ENCODE measurements around the gene C11orf16. TPM values are rescaled to one million over a fixed set of nuclear protein-coding genes. Genes with fewer than 3 reads are reported as not detected.
"Not testable (repeated sequence)": the region's sequence is repeated elsewhere in the genome, so short reads cannot be mapped to it uniquely, and the experiment has no call there.

C11orf16 gene
- total RNA-seq, 2 experiments from 2014 or later = not detected

- ChIA-PET POLR2A (interaction anchor here (0.7 to 1.9 kb wide), 8 partner anchors 10 to 501 kb away, joined by 3 to 18 read pairs (median 3); partner anchors contain the start of genes RPL27A, TRIM66 and ZNF143), CTCF (interaction anchor here (0.6 to 5.1 kb wide), 34 partner anchors 8 to 791 kb away, joined by 3 to 119 read pairs (median 4); partner anchors contain the start of genes AKIP1, ASCL3, RPL27A and TRIM66)
- H3K4me3 Mint-ChIP-seq = no peak overlapping the region
- no peaks in the 10 kb centered on the region for H3K27me3 Mint-ChIP-seq
- peaks cover 30% of the 10 kb centered on the region for H3K36me3 Mint-ChIP-seq (ENCODE audit: low read depth)
- H3K9me3 Mint-ChIP-seq = no peaks in the 10 kb centered on the region
- peak; percentile 39 for DNase-seq
- peaks cover 48% of the 10 kb centered on the region for H3K4me1 Mint-ChIP-seq
- H3K27ac Mint-ChIP-seq = peak overlapping the region; percentile 13
These were observed 26.9 kb upstream of the C11orf16 start for GRCh38 chr11:8959546-8960166.

- peak overlapping the region; percentile 38 for H3K27ac Mint-ChIP-seq
- CTCF ChIA-PET = interaction anchor here (1.2 to 5.1 kb wide), 2 partner anchors 43 to 181 kb away, joined by 4 to 119 read pairs; partner anchors contain the start of gene AKIP1
These were observed 24.1 kb upstream of the C11orf16 start for GRCh38 chr11:8956860-8957259.

GRCh38 chr11:8948886-8949285, 16.1 kb upstream of the C11orf16 start:
- peaks cover 50% of the 10 kb centered on the region for H3K36me3 Mint-ChIP-seq (ENCODE audit: low read depth)

More at GRCh38 chr11:8956860-8957259, 24.1 kb upstream of the C11orf16 start:
- Mint-ChIP-seq H3K27me3 (no peaks in the 10 kb centered on the region), H3K4me3 (no peak overlapping the region), H3K9me3 (no peaks in the 10 kb centered on the region), H3K4me1 (peaks cover 35% of the 10 kb centered on the region), H3K36me3 (ENCODE audit: low read depth) (peaks cover 45% of the 10 kb centered on the region)
- DNase-seq = no peak
- POLR2A ChIA-PET = interaction anchor here (1.2 kb wide), 1 partner anchor 358 kb away, joined by 3 read pairs; no protein-coding TSS in a partner anchor

GRCh38 chr11:8947230-8947943, 14.6 kb upstream of the C11orf16 start:
- Mint-ChIP-seq H3K4me1 (peaks cover 7% of the 10 kb centered on the region), H3K36me3 (ENCODE audit: low read depth) (peaks cover 35% of the 10 kb centered on the region), H3K27me3 (peaks cover 10% of the 10 kb centered on the region), H3K27ac (no peak overlapping the region), H3K9me3 (no peaks in the 10 kb centered on the region), H3K4me3 (no peak overlapping the region)
- CTCF ChIA-PET = interaction anchor here (0.9 to 1.0 kb wide), 2 partner anchors 17 to 190 kb away, joined by 3 read pairs; partner anchors contain the start of gene TMEM9B
- POLR2A ChIA-PET = no interaction called here
- no peak for DNase-seq

More at GRCh38 chr11:8948886-8949285, 16.1 kb upstream of the C11orf16 start:
- ChIA-PET CTCF (interaction anchor here (0.8 to 2.0 kb wide), 4 partner anchors 11 to 423 kb away, joined by 3 to 14 read pairs (median 6); partner anchors contain the start of gene TMEM9B), POLR2A (interaction anchor here (1.1 kb wide), 1 partner anchor 10 kb away, joined by 3 read pairs; no protein-coding TSS in a partner anchor)
- DNase-seq = no peak
- Mint-ChIP-seq H3K4me1 (peaks cover 7% of the 10 kb centered on the region), H3K4me3 (no peak overlapping the region), H3K27ac (no peak overlapping the region), H3K27me3 (peaks cover 3% of the 10 kb centered on the region), H3K9me3 (no peaks in the 10 kb centered on the region)

GRCh38 chr11:8942518-8943066, 9.8 kb upstream of the C11orf16 start, which contains the start of gene ASCL3:
TSS of gene ASCL3 (minus strand) at chr11:8943016. CDS start at chr11:8938161, 4,855 bp downstream.
- H3K9me3 Mint-ChIP-seq = no peaks in the 10 kb centered on the region
- DNase-seq = no peak
- peaks cover 21% of the 10 kb centered on the region for H3K27me3 Mint-ChIP-seq
- peaks cover 7% of the 10 kb centered on the region for H3K36me3 Mint-ChIP-seq (ENCODE audit: low read depth)
- H3K4me3 Mint-ChIP-seq = no peak within 1 kb of the TSS
- ChIA-PET POLR2A (no interaction called here), CTCF (interaction anchor here (2.0 kb wide), 1 partner anchor 17 kb away, joined by 8 read pairs; no protein-coding TSS in a partner anchor)
- H3K27ac Mint-ChIP-seq = no peak within 1 kb of the TSS
- peaks cover 5% of the 10 kb centered on the region for H3K4me1 Mint-ChIP-seq

GRCh38 chr11:8941341-8942103, 8.8 kb upstream of the C11orf16 start:
- Mint-ChIP-seq H3K36me3 (ENCODE audit: low read depth) (no peaks in the 10 kb centered on the region), H3K27me3 (peaks cover 21% of the 10 kb centered on the region), H3K27ac (no peak overlapping the region), H3K9me3 (no peaks in the 10 kb centered on the region), H3K4me3 (no peak overlapping the region), H3K4me1 (no peaks in the 10 kb centered on the region)
- POLR2A ChIA-PET = no interaction called here
- DNase-seq = no peak
- CTCF ChIA-PET = interaction anchor here (2.0 kb wide), 1 partner anchor 18 kb away, joined by 8 read pairs; no protein-coding TSS in a partner anchor

GRCh38 chr11:8937659-8938058, 4.9 kb upstream of the C11orf16 start:
- Mint-ChIP-seq H3K27me3 (peaks cover 12% of the 10 kb centered on the region), H3K36me3 (ENCODE audit: low read depth) (no peaks in the 10 kb centered on the region), H3K27ac (no peak overlapping the region), H3K4me1 (no peaks in the 10 kb centered on the region), H3K4me3 (no peak overlapping the region), H3K9me3 (no peaks in the 10 kb centered on the region)
- CTCF ChIA-PET = interaction anchor here (0.8 to 1.0 kb wide), 2 partner anchors 22 to 23 kb away, joined by 3 read pairs; no protein-coding TSS in a partner anchor
- POLR2A ChIA-PET = no interaction called here
- DNase-seq = no peak

GRCh38 chr11:8937159-8937558, 4.4 kb upstream of the C11orf16 start:
- Mint-ChIP-seq H3K4me3 (no peak overlapping the region), H3K36me3 (ENCODE audit: low read depth) (no peaks in the 10 kb centered on the region)
- POLR2A ChIA-PET = no interaction called here

GRCh38 chr11:8935789-8936188, 3.0 kb upstream of the C11orf16 start:
- CTCF ChIA-PET; H3K9me3 Mint-ChIP-seq; H3K27ac Mint-ChIP-seq; H3K36me3 Mint-ChIP-seq (ENCODE audit: low read depth); H3K4me3 Mint-ChIP-seq; H3K27me3 Mint-ChIP-seq; H3K4me1 Mint-ChIP-seq; DNase-seq: not testable (repeated sequence)
- POLR2A ChIA-PET = interaction anchor here (0.6 kb wide), 1 partner anchor 23 kb away, joined by 4 read pairs; no protein-coding TSS in a partner anchor

More at GRCh38 chr11:8937159-8937558, 4.4 kb upstream of the C11orf16 start:
- no peak for DNase-seq
- CTCF ChIA-PET = interaction anchor here (0.8 to 1.0 kb wide), 2 partner anchors 23 kb away, joined by 3 read pairs; no protein-coding TSS in a partner anchor
- Mint-ChIP-seq H3K9me3 (no peaks in the 10 kb centered on the region), H3K27me3 (peaks cover 8% of the 10 kb centered on the region), H3K27ac (no peak overlapping the region), H3K4me1 (no peaks in the 10 kb centered on the region)

- ChIA-PET POLR2A (no interaction called here), CTCF (no interaction called here)
- no peaks in the 10 kb centered on the region for H3K9me3 Mint-ChIP-seq
- no peaks in the 10 kb centered on the region for H3K36me3 Mint-ChIP-seq (ENCODE audit: low read depth)
- no peaks in the 10 kb centered on the region for H3K4me1 Mint-ChIP-seq
- H3K27me3 Mint-ChIP-seq = no peaks in the 10 kb centered on the region
- H3K27ac Mint-ChIP-seq = no peak overlapping the region
- H3K4me3 Mint-ChIP-seq = no peak overlapping the region
- DNase-seq = no peak
These were observed 2.2 kb upstream of the C11orf16 start for GRCh38 chr11:8934742-8935488.

- ChIA-PET POLR2A (no interaction called here), CTCF (interaction anchor here (0.8 to 1.5 kb wide), 3 partner anchors 20 to 204 kb away, joined by 3 to 5 read pairs (median 3); no protein-coding TSS in a partner anchor)
- Mint-ChIP-seq H3K27ac (no peak overlapping the region), H3K27me3 (no peaks in the 10 kb centered on the region), H3K36me3 (ENCODE audit: low read depth) (no peaks in the 10 kb centered on the region), H3K4me1 (no peaks in the 10 kb centered on the region), H3K9me3 (no peaks in the 10 kb centered on the region), H3K4me3 (no peak overlapping the region)
- no peak for DNase-seq
These were observed 1.2 kb upstream of the C11orf16 start for GRCh38 chr11:8933931-8934330.

Data from activated CD4-positive, alpha-beta memory T cell treated with anti-CD3 and anti-CD28 coated beads, Interleukin-2, amount 10 ng/mL, durations not matched to agents 7 days and 5 days (primary cell).